IPS DF 6.9 (cell line): ENCODE data around the gene CXCL5.

Source experiments
- DNase-seq: peaks from one replicate; pipeline ENCODE4 v3.0.0-alpha.2; 2013; ENCODE audit warnings: low read depth, low spot score
- H3K27ac ChIP-seq: one replicate; pipeline ENCODE4 v1.5.1; 2013; ENCODE audit warnings: low read length, control low read depth
- H3K27me3 ChIP-seq: 2 replicates; pipeline ENCODE4 v1.6.1; 2013; ENCODE audit warnings: mild to moderate bottlenecking, low read length; ENCODE audit not compliant: control insufficient read depth, insufficient read depth
- H3K36me3 ChIP-seq: 2 replicates; pipeline ENCODE4 v1.6.1; 2013; ENCODE audit warnings: low read length; ENCODE audit not compliant: control insufficient read depth, insufficient read depth
- H3K4me1 ChIP-seq: 2 replicates; pipeline ENCODE4 v1.6.1; 2013; ENCODE audit warnings: low read length; ENCODE audit not compliant: control insufficient read depth, insufficient read depth
- H3K4me3 ChIP-seq: 2 replicates; pipeline ENCODE4 v1.5.1; 2013; ENCODE audit warnings: mild to moderate bottlenecking, low read length
- H3K9me3 ChIP-seq: 2 replicates; pipeline ENCODE4 v1.6.1; 2013; ENCODE audit warnings: low read length, inconsistent platforms; ENCODE audit not compliant: control insufficient read depth, insufficient read depth
- WGBS: extraction: QIAGEN DNeasy Blood & Tissue Kit; methylation state at CpG from one replicate; pipeline ENCODE4 v1.1.7; 2013; ENCODE audit warnings: mixed read lengths, missing lambda C conversion rate; ENCODE audit not compliant: insufficient read length, insufficient coverage; 5-methylcytosine and 5-hydroxymethylcytosine counted together

The CXCL5 gene

DNA sequence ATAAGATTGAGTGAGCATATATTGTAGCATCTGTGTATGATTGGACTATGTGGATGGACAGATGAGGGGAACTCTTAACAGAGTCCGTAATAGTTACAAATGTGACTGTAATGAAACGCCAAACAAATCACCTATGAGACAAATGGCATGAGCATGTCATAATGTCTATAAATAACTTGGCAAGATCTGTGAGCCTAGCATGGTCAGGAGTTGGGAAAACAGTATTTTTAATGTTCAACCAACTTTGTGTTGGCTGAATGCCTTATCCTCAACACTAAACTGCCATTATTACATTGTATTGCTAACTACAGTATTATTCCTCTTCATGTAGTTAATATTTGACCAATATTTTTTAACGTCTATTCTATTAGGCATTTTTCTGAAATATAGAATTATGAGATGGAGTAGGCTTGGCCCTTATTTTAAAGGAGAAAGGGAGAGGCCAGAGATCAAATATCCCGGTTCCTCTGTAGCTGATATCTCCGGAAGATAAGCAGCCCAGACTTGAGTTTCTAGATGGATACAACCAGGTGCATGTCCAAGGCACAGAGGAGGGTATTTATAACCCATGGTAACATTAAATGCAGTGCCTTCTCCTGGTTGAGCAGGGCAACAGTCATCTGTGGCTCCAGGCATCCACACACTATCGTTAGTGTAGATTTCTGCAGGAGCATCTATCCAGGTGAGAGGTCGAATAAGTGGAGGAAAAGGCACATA, 49.3 kb downstream of the CXCL5 start:
- H3K4me1 ChIP-seq, result peaks cover 3% of the 10 kb centered on the region
- no CpG with 5 or more reads among the region's 7 CpGs for WGBS

GRCh38 chr4:73948291-73948690, 50.2 kb downstream of the CXCL5 start:
- H3K4me3 ChIP-seq, result no peak overlapping the region
- peaks cover 4% of the 10 kb centered on the region for H3K4me1 ChIP-seq
- no peaks in the 10 kb centered on the region for H3K9me3 ChIP-seq
- H3K36me3 ChIP-seq, result no peaks in the 10 kb centered on the region
- DNase-seq, result no peak
- peaks cover 32% of the 10 kb centered on the region for H3K27me3 ChIP-seq
- no peak overlapping the region for H3K27ac ChIP-seq
- WGBS, result no CpG with 5 or more reads among the region's 1 CpG

More for the DNA sequence above, 49.3 kb downstream of the CXCL5 start:
- H3K9me3 ChIP-seq, result no peaks in the 10 kb centered on the region
- DNase-seq, result no peak
- no peak overlapping the region for H3K27ac ChIP-seq
- H3K4me3 ChIP-seq, result no peak overlapping the region
- H3K27me3 ChIP-seq, result peaks cover 27% of the 10 kb centered on the region
- H3K36me3 ChIP-seq, result no peaks in the 10 kb centered on the region

- Histone ChIP-seq H3K36me3 (no peaks in the 10 kb centered on the region), H3K4me1 (peaks cover 1% of the 10 kb centered on the region; the same call in 1 of the 2 replicates), H3K27ac (no peak overlapping the region), H3K9me3 (no peaks in the 10 kb centered on the region), H3K27me3 (peaks cover 40% of the 10 kb centered on the region), H3K4me3 (no peak overlapping the region)
- no peak for DNase-seq
- no CpG with 5 or more reads among the region's 3 CpGs for WGBS
These were observed 51.1 kb downstream of the CXCL5 start for GRCh38 chr4:73947239-73947985.

DNA sequence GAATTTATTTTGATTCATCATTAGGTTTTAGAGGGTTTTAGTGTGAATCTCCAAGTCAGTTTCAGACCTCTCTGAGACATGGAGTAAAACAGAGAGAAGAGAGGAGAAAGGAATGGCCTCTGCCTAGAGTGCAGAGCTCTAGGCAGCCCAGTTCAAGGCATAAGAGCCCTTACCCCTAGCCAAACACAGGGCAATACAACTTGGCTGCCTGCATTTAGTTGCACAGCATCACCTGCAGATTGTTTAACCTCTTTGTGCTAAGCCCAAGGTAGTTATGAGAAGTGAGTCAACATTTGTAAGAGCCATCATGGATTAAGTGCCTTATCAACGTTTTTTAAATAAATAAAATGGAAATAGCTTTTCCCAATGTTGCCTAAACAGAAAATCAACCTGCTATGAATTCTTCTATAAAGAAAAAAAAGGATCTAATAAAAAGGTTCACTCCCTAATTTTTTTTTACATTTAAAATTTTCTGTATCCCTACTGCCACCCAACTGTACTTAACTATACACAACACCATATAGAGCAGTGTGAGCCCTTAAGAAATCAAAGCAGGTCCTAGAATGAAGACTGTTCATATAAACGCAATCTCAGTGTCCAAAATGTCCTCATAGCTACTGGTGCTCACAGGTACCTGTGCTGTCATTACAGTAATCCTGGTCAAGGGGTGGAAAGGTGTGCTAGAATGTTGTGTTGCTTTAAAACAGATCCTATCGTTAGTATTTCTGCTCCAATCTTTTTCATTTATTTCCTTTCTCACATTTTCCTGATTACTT, 52.6 kb downstream of the CXCL5 start:
- Histone ChIP-seq H3K4me1 (peaks cover 1% of the 10 kb centered on the region; the same call in 1 of the 2 replicates), H3K9me3 (no peaks in the 10 kb centered on the region), H3K27me3 (peaks cover 55% of the 10 kb centered on the region), H3K36me3 (no peaks in the 10 kb centered on the region), H3K27ac (no peak overlapping the region), H3K4me3 (no peak overlapping the region)
- DNase-seq, result no peak
- WGBS, result no CpG with 5 or more reads among the region's 3 CpGs
